ENCODE results near the gene BAK1.

BAK1 gene

DNA sequence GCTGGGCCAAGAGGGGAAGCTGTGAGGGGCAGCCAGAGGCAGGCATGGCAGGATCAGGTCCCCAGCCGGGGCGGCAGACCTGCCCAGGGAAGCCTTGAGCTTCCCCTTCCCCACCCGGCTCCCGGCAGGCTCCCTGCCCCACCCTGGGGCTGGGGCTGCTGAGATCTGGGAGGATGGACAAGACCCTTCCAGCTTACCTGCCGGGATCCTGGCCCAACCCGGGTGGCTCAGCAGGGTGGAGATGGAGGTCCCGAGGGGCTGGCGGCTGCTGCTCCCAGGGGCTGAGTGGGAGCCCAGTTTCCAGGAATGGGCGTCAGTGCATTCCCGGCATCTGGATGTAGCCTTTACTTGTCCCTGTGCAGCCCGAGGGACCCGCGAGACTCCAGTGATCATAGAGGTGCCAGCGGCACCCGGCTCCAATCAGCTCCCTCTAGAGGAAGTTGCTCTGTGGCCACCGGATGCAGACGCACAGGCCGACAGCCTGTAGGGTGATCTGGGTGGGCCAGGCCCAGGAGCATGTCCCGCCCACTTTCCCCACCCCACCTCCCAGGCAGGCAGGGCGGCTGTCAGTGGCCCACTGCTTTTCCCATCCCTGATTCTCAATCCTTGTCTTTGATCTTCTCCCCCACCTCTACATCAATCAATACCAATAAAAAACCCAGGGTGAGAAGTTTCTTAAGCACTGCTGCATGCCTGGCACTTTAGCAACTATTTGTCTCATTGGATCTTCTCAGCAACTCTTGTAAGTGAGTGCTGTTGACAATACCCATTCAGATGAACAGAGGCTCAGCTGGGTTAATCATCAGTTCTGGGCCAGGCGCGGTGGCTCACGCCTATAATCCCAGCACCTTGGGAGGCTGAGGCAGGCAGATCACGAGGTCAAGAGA, at the start of gene BAK1:
Gene BAK1, minus strand, starts transcription at position 449 of the 887 bp plus-strand sequence. CDS start 2,672 bp downstream, outside the sequence.
- no peak for FAIRE-seq

- no peak for FAIRE-seq
These were observed 48.4 kb upstream of the BAK1 start for GRCh38 chr6:33628401-33628964.

GRCh38 chr6:33627876-33628275, 47.8 kb upstream of the BAK1 start:
- no peak for FAIRE-seq

- FAIRE-seq = no peak
These were observed 44.8 kb upstream of the BAK1 start for GRCh38 chr6:33624856-33625255.

GRCh38 chr6:33623895-33624381, 43.9 kb upstream of the BAK1 start:
- no peak for FAIRE-seq

DNA sequence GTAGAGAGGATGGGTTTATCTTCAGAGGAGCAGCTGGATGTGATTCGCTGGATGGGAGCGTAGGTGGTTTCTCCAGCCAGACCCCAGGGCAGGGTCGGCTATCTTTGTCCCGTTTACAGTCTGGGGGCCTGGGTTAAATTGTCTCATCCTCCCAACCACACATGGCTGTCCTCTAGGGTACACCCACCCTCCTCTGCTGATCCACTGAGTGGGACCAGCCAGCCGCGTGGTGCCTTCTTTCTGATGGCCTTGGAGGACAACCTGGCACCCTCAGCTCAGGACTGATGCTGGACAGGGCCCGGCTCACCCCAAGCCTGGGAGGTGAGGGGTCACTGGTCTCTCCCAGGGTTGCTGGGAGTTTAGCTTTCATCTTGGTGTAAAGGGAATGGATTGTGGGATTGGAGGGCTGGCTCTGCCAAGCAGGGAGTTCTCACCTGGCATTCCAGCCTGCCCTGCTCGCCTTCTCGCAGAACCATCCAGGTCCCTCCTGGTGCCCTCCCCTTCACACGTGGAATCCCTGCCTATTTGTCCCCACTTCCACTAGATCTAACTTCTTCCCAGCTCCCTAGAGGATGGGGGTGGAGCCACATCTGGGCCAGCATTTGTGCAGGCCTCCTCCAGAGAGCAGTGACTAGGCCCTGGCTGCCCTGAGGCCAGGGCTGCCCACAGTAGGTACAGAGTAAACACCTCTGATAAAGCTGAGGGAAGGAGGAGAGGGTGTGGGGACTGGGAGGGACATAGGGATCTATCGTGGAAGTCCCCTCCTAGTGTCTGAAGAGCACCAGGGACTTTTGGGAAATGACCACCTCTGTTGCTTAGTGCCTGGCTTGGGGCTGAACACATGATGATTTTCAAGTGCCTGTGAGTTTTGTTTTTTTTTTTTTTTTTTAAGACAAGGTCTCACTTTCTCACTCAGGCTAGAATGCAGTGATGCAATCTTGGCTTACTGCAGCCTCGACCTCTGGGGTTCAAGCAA, 42.7 kb upstream of the BAK1 start:
- FAIRE-seq = no peak

GRCh38 chr6:33621711-33622388, 41.8 kb upstream of the BAK1 start:
- FAIRE-seq = no peak

GRCh38 chr6:33620856-33621710, 41.0 kb upstream of the BAK1 start, which contains the start of gene ITPR3:
TSS of gene ITPR3 (plus strand) at chr6:33621322. CDS start at chr6:33621603, 281 bp downstream.
- no peak for FAIRE-seq

GRCh38 chr6:33620158-33620855, 40.2 kb upstream of the BAK1 start:
- no peak for FAIRE-seq

DNA sequence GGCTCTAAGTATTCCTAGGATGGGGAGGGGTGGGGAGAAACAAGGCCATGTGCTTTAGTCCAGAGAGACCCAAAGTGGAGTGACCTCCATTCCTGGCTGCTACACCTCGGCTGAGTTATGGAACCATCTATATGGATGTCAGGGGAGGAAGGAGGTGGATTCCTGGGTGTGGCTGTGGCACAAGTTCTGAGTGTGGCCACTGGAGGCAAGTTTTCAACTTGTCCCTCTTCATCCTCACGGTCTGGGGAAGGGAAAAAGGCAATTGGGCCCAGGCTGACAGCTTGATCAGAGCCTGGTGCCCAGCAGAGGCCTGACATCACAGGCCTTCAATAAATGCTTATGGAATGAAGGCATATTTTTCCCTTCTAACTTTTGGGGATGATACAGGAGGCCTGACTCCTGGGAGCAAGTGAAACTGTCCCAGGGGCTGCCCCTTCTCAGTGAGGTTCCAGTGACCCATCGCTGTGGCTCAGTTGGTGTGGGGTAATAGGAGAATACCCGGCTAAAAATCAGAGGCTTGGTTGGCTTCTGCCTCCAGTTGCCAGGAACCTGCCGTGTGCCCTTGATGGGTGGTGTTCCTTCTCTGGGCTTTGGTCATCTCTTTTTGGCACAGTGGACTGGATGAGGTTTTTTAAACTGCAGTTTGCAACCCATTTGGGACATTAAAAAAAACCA, 39.2 kb upstream of the BAK1 start:
- no peak for FAIRE-seq

- no peak for FAIRE-seq
These were observed 36.8 kb upstream of the BAK1 start for GRCh38 chr6:33616913-33617312.

- FAIRE-seq = no peak
These were observed 36.0 kb upstream of the BAK1 start for GRCh38 chr6:33616113-33616512.

DNA sequence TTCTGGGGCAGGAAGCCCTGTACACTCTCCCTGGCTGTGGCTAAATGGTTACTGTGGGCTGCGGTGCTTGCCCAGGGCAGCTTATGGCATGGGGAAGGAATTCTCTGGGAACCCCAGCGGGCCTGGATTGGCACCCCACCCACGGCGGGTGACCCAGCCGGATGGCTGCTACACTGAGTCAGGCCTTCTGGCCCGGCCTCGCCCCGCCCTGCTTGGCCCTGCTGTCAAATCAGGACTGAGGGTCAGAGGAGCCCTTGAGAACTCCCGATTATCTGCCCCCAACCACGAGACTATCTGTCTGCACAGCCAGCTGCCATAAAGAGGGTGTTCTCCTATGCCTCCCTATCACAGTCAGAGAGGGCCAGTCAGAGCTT, 33.7 kb upstream of the BAK1 start:
- FAIRE-seq = no peak

GRCh38 chr6:33613146-33613794, 33.2 kb upstream of the BAK1 start:
- no peak for FAIRE-seq

DNA sequence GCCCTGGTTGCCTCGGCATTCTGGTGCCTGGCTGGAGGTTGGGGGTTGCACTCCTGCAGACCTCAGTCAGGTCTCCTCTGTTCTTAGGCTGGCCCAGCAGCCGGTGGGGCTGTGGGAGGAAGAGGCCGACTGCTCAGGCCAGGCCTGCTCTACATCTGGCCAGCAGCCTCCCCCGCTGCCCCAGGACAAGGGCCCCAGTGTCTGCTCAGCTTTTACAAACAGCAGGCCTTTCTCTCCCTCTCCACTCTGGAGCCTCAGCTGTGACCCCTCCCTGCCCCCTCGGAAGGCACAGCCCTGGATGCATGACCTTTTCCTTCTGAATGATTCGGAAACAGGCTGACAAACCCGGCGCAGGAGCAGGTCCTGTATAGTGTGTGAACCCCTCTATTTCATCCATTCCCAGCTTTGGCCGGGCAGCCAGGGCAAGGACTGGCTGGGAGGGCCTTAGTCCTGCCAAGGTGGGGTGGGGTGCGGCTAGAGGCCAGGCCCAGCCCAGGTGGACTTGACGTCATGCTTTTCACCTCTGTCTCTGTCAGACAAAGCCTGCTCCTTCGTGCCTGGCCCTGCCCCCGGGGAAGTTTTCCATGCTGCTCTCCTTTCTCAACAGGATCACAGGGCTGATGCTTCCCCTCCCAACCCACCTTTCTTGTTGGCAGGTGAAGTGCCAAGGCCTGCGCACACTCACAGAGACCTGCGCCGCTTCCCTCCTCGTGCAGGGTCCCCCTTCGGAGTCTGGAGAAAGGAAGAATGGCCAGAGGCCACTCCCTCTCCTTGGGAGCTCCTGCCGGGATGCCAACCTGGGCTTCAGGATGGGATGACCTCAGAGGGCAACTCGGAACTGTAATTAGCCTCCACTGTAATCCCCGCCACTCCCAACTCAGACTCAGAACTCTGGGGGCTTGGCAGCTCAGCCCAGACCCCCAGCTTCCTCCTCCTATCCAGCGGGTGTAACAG, 31.0 kb upstream of the BAK1 start:
- no peak for FAIRE-seq

GRCh38 chr6:33610067-33610466, 30.0 kb upstream of the BAK1 start:
- no peak for FAIRE-seq

DNA sequence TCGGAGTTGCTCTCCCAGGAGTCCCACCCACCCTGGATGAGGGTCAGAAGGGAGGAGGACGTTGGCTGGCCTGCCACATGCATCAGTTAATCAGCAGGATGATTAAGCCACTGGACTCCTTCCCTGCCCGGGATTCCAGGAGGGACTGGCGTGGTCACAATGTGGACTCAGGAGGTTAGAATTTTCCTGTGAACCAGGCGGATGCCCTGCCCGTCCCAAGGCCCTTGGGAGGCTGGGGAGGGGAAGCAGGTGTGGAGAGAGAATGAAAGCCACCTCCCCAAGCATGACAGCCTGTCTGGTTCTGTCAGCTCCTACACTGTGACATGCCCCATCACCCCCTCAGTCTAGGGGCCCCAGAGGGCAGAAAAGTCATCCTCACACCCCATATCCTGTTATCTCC, 29.5 kb upstream of the BAK1 start:
- FAIRE-seq = no peak

- FAIRE-seq = no peak
These were observed 28.9 kb upstream of the BAK1 start for GRCh38 chr6:33609019-33609418.
